ENCODE data around the gene THEMIS. TPM values are rescaled to one million over a fixed set of nuclear protein-coding genes. Genes with fewer than 3 reads are reported as not detected.
A peak's percentile ranks its signal among the peaks of the same experiment; 100 is the strongest.

Gene THEMIS
- total and polyA plus RNA-seq, 2 donors (not counting 1 experiment from before 2014, with no cell fraction given), result not detected

GRCh38 chr6:127812985-127813698, 87.7 kb downstream of the THEMIS start:
- no peak for DNase-seq (ENCODE audit: low read depth in 2 of 2)
- Histone ChIP-seq H3K9me3 (ENCODE audit: control insufficient read depth, insufficient read depth, low read depth, low read length) (no peaks in the 10 kb centered on the region), H3K36me3 (ENCODE audit: control insufficient read depth, insufficient read depth, low read length) (no peaks in the 10 kb centered on the region), H3K27me3 (ENCODE audit: control insufficient read depth, insufficient read depth, low read length) (no peaks in the 10 kb centered on the region), H3K79me2 (ENCODE audit: control insufficient read depth, insufficient read depth, low read length) (no peaks in the 10 kb centered on the region), H3K9ac (ENCODE audit: insufficient read depth, low read length) (no peak overlapping the region), H3K4me3 (replicated peaks in 1 of 4; ENCODE audit: control extremely low read depth in 1 of 4, insufficient read depth in 1 of 4, low read depth in 3 of 4, low read length in 4 of 4) (no peak overlapping the region), H4K20me1 (ENCODE audit: control insufficient read depth, extremely low read depth, insufficient read depth, low read length) (no peaks in the 10 kb centered on the region), H3K4me2 (ENCODE audit: extremely low read depth, insufficient read depth, low read length) (no peak overlapping the region), H3K27ac (ENCODE audit: insufficient read depth, low read length) (no peak overlapping the region), H3K4me1 (ENCODE audit: control insufficient read depth, extremely low read depth, insufficient read depth, low read length) (no peaks in the 10 kb centered on the region), H2AFZ (ENCODE audit: low read length) (no peak overlapping the region)
- TF ChIP-seq CTCF (conservative IDR thresholded peaks at IDR 0.05 in 1 of 2, IDR thresholded peaks at IDR 0.05 in 1 of 2; ENCODE audit: low read depth in 1 of 2, low read length in 2 of 2) (no peak), EZH2 (IDR thresholded peaks at IDR 0.05; ENCODE audit: low read length, missing control alignments) (no peak)

- H3K27me3 ChIP-seq (ENCODE audit: control insufficient read depth, insufficient read depth, low read length), result no peaks in the 10 kb centered on the region
- H3K4me3 ChIP-seq (replicated peaks in 1 of 4; ENCODE audit: control extremely low read depth in 1 of 4, insufficient read depth in 1 of 4, low read depth in 3 of 4, low read length in 4 of 4), result no peak overlapping the region
- peak in 1 of 2 donors; percentile 6 for DNase-seq (ENCODE audit: low read depth in 2 of 2)
- H3K4me2 ChIP-seq (ENCODE audit: extremely low read depth, insufficient read depth, low read length), result no peak overlapping the region
- no peaks in the 10 kb centered on the region for H3K79me2 ChIP-seq (ENCODE audit: control insufficient read depth, insufficient read depth, low read length)
- no peaks in the 10 kb centered on the region for H3K4me1 ChIP-seq (ENCODE audit: control insufficient read depth, extremely low read depth, insufficient read depth, low read length)
- H4K20me1 ChIP-seq (ENCODE audit: control insufficient read depth, extremely low read depth, insufficient read depth, low read length), result no peaks in the 10 kb centered on the region
- H3K9me3 ChIP-seq (ENCODE audit: control insufficient read depth, insufficient read depth, low read depth, low read length), result no peaks in the 10 kb centered on the region
- no peak overlapping the region for H3K9ac ChIP-seq (ENCODE audit: insufficient read depth, low read length)
- H2AFZ ChIP-seq (ENCODE audit: low read length), result no peak overlapping the region
- TF ChIP-seq CTCF (conservative IDR thresholded peaks at IDR 0.05 in 1 of 2, IDR thresholded peaks at IDR 0.05 in 1 of 2; ENCODE audit: low read depth in 1 of 2, low read length in 2 of 2), result no peak
- TF ChIP-seq EZH2 (IDR thresholded peaks at IDR 0.05; ENCODE audit: low read length, missing control alignments), result no peak
- no peak overlapping the region for H3K27ac ChIP-seq (ENCODE audit: insufficient read depth, low read length)
- no peaks in the 10 kb centered on the region for H3K36me3 ChIP-seq (ENCODE audit: control insufficient read depth, insufficient read depth, low read length)
These were observed 88.8 kb downstream of the THEMIS start for GRCh38 chr6:127811900-127812570.

- Histone ChIP-seq H3K36me3 (ENCODE audit: control insufficient read depth, insufficient read depth, low read length) (no peaks in the 10 kb centered on the region), H3K27me3 (ENCODE audit: control insufficient read depth, insufficient read depth, low read length) (no peaks in the 10 kb centered on the region), H3K79me2 (ENCODE audit: control insufficient read depth, insufficient read depth, low read length) (no peaks in the 10 kb centered on the region), H3K9ac (ENCODE audit: insufficient read depth, low read length) (no peak overlapping the region), H3K4me3 (replicated peaks in 1 of 4; ENCODE audit: control extremely low read depth in 1 of 4, insufficient read depth in 1 of 4, low read depth in 3 of 4, low read length in 4 of 4) (no peak overlapping the region), H3K4me2 (ENCODE audit: extremely low read depth, insufficient read depth, low read length) (no peak overlapping the region), H3K4me1 (ENCODE audit: control insufficient read depth, extremely low read depth, insufficient read depth, low read length) (no peaks in the 10 kb centered on the region), H3K27ac (ENCODE audit: insufficient read depth, low read length) (no peak overlapping the region), H3K9me3 (ENCODE audit: control insufficient read depth, insufficient read depth, low read depth, low read length) (no peaks in the 10 kb centered on the region), H4K20me1 (ENCODE audit: control insufficient read depth, extremely low read depth, insufficient read depth, low read length) (no peaks in the 10 kb centered on the region), H2AFZ (ENCODE audit: low read length) (no peak overlapping the region)
- TF ChIP-seq EZH2 (IDR thresholded peaks at IDR 0.05; ENCODE audit: low read length, missing control alignments) (no peak), CTCF (conservative IDR thresholded peaks at IDR 0.05 in 1 of 2, IDR thresholded peaks at IDR 0.05 in 1 of 2; ENCODE audit: low read depth in 1 of 2, low read length in 2 of 2) (no peak)
- DNase-seq (ENCODE audit: low read depth in 2 of 2), result no peak
These were observed 92.9 kb downstream of the THEMIS start for GRCh38 chr6:127807806-127808517.

Measured in fibroblast of lung (primary cell).